Measurements from ENCODE around the gene PAM. TPM values are rescaled to one million over a fixed set of nuclear protein-coding genes. Genes with fewer than 3 reads are reported as not detected.

Gene PAM
- total and polyA plus RNA-seq, 7 donors, result 14.3 to 261 (median 198) TPM

DNA sequence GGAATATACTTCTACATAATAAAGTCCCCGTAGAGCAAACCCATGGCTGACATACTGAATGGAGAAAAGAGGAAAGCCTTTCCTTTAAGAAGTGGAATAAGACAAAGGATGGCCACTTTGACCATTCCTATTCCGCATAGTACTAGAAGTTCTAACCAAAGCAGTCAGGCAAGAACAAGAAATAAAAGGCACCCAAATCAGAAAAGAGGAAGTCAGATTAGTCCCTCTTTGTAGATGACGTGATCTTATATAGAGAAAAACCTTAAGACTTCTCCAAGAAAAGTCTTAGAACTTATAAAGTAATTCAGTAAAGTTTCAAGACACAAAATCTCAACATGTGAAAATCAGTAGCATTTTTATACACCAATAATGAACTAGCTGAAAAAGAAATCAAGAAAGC, 231.0 kb downstream of the PAM start:
- Histone ChIP-seq H3K36me3 (peaks cover 0 to 10% (median 3%) of the 10 kb centered on the region in 4 donors), H3K27me3 (no peaks in the 10 kb centered on the region), H3K27ac (no peak overlapping the region), H3K4me1 (no peaks in the 10 kb centered on the region), H3K9me3 (no peaks in the 10 kb centered on the region), H3K4me3 (no peak overlapping the region)
- DNase-seq, result no peak
- 89 to 93% methylated on average over 3 of the region's 3 CpGs for whole genome bisulfite sequencing, 2 donors
- no peak for TF ChIP-seq POLR2A (IDR thresholded peaks at IDR 0.05)
- no peak for TF ChIP-seq EP300 (IDR thresholded peaks at IDR 0.05)
- no peak for TF ChIP-seq POLR2AphosphoS5 (IDR thresholded peaks at IDR 0.05)
- TF ChIP-seq, protein P1, sequence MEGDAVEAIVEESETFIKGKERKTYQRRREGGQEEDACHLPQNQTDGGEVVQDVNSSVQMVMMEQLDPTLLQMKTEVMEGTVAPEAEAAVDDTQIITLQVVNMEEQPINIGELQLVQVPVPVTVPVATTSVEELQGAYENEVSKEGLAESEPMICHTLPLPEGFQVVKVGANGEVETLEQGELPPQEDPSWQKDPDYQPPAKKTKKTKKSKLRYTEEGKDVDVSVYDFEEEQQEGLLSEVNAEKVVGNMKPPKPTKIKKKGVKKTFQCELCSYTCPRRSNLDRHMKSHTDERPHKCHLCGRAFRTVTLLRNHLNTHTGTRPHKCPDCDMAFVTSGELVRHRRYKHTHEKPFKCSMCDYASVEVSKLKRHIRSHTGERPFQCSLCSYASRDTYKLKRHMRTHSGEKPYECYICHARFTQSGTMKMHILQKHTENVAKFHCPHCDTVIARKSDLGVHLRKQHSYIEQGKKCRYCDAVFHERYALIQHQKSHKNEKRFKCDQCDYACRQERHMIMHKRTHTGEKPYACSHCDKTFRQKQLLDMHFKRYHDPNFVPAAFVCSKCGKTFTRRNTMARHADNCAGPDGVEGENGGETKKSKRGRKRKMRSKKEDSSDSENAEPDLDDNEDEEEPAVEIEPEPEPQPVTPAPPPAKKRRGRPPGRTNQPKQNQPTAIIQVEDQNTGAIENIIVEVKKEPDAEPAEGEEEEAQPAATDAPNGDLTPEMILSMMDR (IDR thresholded peaks at IDR 0.05), result no peak
- intact Hi-C loops (cut with DNase I), result no loop called here

DNA sequence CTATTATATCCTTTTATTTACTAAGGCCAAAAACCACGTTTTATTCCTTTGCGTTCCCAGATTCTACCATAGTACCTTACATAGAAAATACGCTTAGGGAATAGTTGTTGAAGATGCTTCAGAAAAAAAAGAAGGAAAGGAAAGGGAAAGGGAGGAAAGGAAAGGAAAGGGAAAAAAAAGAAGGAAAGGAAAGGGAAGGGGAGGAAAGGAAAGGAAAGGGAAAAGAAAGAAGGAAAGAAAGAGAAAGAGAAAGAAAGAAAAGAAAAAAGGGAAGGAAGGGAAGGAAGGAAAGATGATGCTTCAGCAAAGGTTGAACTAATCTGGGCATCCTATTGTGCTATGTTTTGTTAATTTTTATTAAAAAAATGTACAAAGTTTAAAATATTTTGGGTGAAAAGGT, 233.4 kb downstream of the PAM start:
- no peaks in the 10 kb centered on the region for H3K4me1 ChIP-seq
- no peak overlapping the region for H3K4me3 ChIP-seq
- TF ChIP-seq POLR2AphosphoS5 (IDR thresholded peaks at IDR 0.05), result no peak
- TF ChIP-seq, protein P1 (IDR thresholded peaks at IDR 0.05), result no peak
- TF ChIP-seq EP300 (IDR thresholded peaks at IDR 0.05), result no peak
- no peak for TF ChIP-seq POLR2A (IDR thresholded peaks at IDR 0.05)
- WGBS, 2 donors, result 80 to 85% methylated on average over 3 of the region's 3 CpGs
- H3K36me3 ChIP-seq, result peaks cover 0 to under 1% (median 0%) of the 10 kb centered on the region in 4 donors
- no peaks in the 10 kb centered on the region for H3K9me3 ChIP-seq
- intact Hi-C loops (cut with DNase I), result no loop called here
- H3K27ac ChIP-seq, result no peak overlapping the region
- H3K27me3 ChIP-seq, result no peaks in the 10 kb centered on the region
- DNase-seq, result no peak

DNA sequence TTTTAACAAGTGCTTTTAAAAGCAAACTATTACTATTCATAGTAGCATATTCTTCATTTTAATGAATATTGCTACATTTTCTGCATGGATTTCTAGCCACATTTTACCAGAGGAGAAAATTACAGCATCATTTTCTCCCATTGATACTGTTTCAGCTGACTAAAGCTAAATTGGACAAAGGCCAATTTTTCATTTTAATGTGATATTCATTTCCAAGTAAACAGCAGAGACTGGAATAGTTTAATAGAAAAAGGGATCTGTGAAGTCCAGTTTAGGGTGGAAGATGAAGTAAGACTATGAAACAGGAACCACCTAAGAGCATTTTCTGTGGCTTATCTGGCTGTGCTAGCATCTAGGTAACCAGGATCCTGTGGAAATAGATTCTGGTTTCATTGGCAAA, 236.7 kb downstream of the PAM start:
- H3K27ac ChIP-seq, result no peak overlapping the region
- no peaks in the 10 kb centered on the region for H3K4me1 ChIP-seq
- H3K36me3 ChIP-seq, result peaks cover 0 to 6% (median 0%) of the 10 kb centered on the region in 4 donors
- no peaks in the 10 kb centered on the region for H3K9me3 ChIP-seq
- DNase-seq, result no peak
- H3K27me3 ChIP-seq, result no peaks in the 10 kb centered on the region
- H3K4me3 ChIP-seq, result no peak overlapping the region
- TF ChIP-seq EP300 (IDR thresholded peaks at IDR 0.05) (no peak), POLR2AphosphoS5 (IDR thresholded peaks at IDR 0.05) (no peak)
- TF ChIP-seq, protein P1 (IDR thresholded peaks at IDR 0.05), result no peak
- intact Hi-C loops (cut with DNase I), result no loop called here

DNA sequence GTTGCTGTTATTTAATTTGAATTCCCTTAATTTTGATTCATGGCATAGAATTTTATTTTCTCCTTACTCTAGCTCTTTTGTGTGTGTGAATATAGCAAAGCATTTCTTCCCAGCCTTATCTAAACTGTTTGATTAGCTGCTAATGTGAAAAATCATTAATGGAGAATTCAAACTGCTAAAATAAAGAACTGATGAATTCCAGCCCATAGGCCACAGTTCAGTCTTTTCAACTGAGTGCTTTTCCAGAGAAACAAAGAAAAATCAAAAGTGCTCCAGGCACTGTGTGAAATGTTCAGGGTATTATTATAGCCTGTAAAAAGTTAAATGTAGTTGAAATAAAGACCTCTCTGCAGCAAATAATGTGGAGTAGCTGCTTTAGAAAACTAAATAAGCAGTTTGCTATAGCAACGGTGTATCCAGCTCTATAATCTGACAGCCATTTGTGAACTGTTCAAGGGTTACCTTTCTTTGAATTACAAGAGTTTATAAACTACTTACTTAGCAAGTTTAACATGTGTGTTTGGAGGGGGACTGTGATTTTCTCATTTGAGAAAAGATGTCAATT, 241.0 kb downstream of the PAM start:
- 82 to 84% methylated on average over 1 of the region's 1 CpG for WGBS, 2 donors
- peaks cover 0 to 6% (median 0%) of the 10 kb centered on the region in 4 donors for H3K36me3 ChIP-seq
- no peak for DNase-seq
- no peak overlapping the region for H3K4me3 ChIP-seq
- intact Hi-C loops (cut with DNase I), result no loop called here
- H3K27me3 ChIP-seq, result no peaks in the 10 kb centered on the region
- no peak overlapping the region for H3K27ac ChIP-seq
- TF ChIP-seq POLR2A (IDR thresholded peaks at IDR 0.05) (no peak), POLR2AphosphoS5 (IDR thresholded peaks at IDR 0.05) (no peak), EP300 (IDR thresholded peaks at IDR 0.05) (no peak)
- TF ChIP-seq, protein P1 (IDR thresholded peaks at IDR 0.05), result no peak
- H3K9me3 ChIP-seq, result no peaks in the 10 kb centered on the region
- H3K4me1 ChIP-seq, result no peaks in the 10 kb centered on the region

DNA sequence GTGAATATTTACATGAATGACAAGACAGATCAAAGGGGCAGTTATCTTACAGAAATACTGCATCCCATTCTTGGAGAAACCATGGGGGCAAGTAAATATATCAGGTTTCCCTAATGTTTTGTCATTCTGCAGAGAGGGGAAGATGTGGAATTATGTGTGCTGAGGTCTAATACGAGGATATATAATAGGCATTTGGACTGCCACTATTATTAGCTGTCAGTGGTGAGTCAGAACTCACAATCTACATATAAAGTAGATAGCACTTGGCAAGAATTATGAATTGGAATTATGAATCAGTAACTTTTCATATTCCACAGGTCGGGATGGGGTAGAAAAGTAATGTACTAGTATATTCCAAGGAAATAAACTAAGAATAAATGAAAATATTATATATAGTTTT, 243.1 kb downstream of the PAM start:
- DNase-seq, result no peak
- TF ChIP-seq EP300 (IDR thresholded peaks at IDR 0.05) (no peak), POLR2AphosphoS5 (IDR thresholded peaks at IDR 0.05) (no peak), POLR2A (IDR thresholded peaks at IDR 0.05) (no peak)
- TF ChIP-seq, protein P1 (IDR thresholded peaks at IDR 0.05), result no peak
- H3K36me3 ChIP-seq, result peaks cover 0 to 9% (median 0%) of the 10 kb centered on the region in 4 donors
- H3K4me1 ChIP-seq, result no peaks in the 10 kb centered on the region
- intact Hi-C loops (cut with DNase I), result no loop called here
- no peak overlapping the region for H3K4me3 ChIP-seq
- H3K27me3 ChIP-seq, result no peaks in the 10 kb centered on the region
- no peaks in the 10 kb centered on the region for H3K9me3 ChIP-seq
- H3K27ac ChIP-seq, result no peak overlapping the region
- 64 to 80% methylated on average over 2 of the region's 2 CpGs for WGBS, 2 donors
